NCI-H1694 treated with DMSO at 0.1 percent for 48 hours (cell line): Measurements from ENCODE around the gene CCDC69.
"Not testable (repeated sequence)": the region's sequence is repeated elsewhere in the genome, so short reads cannot be mapped to it uniquely, and the experiment has no call there.

Experiments used
- DNase-seq: peaks from one replicate; lab custom pipeline; 2025; lab: John Stamatoyannopoulos, UW

The CCDC69 gene

GRCh38 chr5:151223447-151224264, at the start of gene CCDC69:
Gene CCDC69, minus strand, starts transcription at chr5:151224092. Its CDS starts 122 bp downstream, at chr5:151223970.
- no peak for DNase-seq

- no peak for DNase-seq
Measured at GRCh38 chr5:151271336-151271735, 47.4 kb upstream of the CCDC69 start.

GRCh38 chr5:151270599-151270998, 46.7 kb upstream of the CCDC69 start:
- DNase-seq = no peak

GRCh38 chr5:151267491-151268260, 43.8 kb upstream of the CCDC69 start:
- DNase-seq = no peak

- no peak for DNase-seq
Measured at GRCh38 chr5:151264113-151264512, 40.2 kb upstream of the CCDC69 start.

- no peak for DNase-seq
Measured at GRCh38 chr5:151262532-151262931, 38.6 kb upstream of the CCDC69 start.

- DNase-seq = no peak
Measured at GRCh38 chr5:151259931-151260330, 36.0 kb upstream of the CCDC69 start.

GRCh38 chr5:151258816-151259215, 34.9 kb upstream of the CCDC69 start:
- no peak for DNase-seq

GRCh38 chr5:151258201-151258611, 34.3 kb upstream of the CCDC69 start:
- no peak for DNase-seq

- DNase-seq = no peak
Measured at GRCh38 chr5:151257731-151258181, 33.9 kb upstream of the CCDC69 start.

GRCh38 chr5:151255621-151256286, 31.9 kb upstream of the CCDC69 start:
- no peak for DNase-seq

GRCh38 chr5:151254990-151255389, 31.1 kb upstream of the CCDC69 start:
- DNase-seq = not testable (repeated sequence)

GRCh38 chr5:151254556-151254955, 30.7 kb upstream of the CCDC69 start:
- no peak for DNase-seq

- DNase-seq = no peak
Measured at GRCh38 chr5:151253605-151253950, 29.7 kb upstream of the CCDC69 start.

GRCh38 chr5:151252762-151253604, 29.1 kb upstream of the CCDC69 start, which contains the start of gene GM2A:
Gene GM2A, plus strand, starts transcription at chr5:151253185. Its CDS starts 32 bp downstream, at chr5:151253217.
- DNase-seq = peak; percentile 90

GRCh38 chr5:151251621-151252020, 27.7 kb upstream of the CCDC69 start:
- no peak for DNase-seq

- DNase-seq = no peak
Measured at GRCh38 chr5:151251001-151251551, 27.2 kb upstream of the CCDC69 start.

- DNase-seq = no peak
Measured at GRCh38 chr5:151250346-151251000, 26.6 kb upstream of the CCDC69 start.

- no peak for DNase-seq
Measured at GRCh38 chr5:151249281-151249680, 25.4 kb upstream of the CCDC69 start.

- DNase-seq = no peak
Measured at GRCh38 chr5:151248651-151249050, 24.8 kb upstream of the CCDC69 start.
